Neural cell (in vitro differentiated cells): ENCODE measurements around the gene SKAP1. TPM values are rescaled to one million over a fixed set of nuclear protein-coding genes. Genes with fewer than 3 reads are reported as not detected.

Source experiments
- H2AFZ ChIP-seq: fragments of 200-600, 300-800 bp; sonication (generic), shearing (Covaris generic); 2 replicates; pipeline ENCODE4 v1.6.0; 2014; ENCODE audit warnings: low read depth, mild to moderate bottlenecking, antibody characterized with exemption, low read length, moderate library complexity
- H3F3A ChIP-seq: fragments of 200-600 bp; shearing (Covaris generic); 2 replicates; pipeline ENCODE4 v1.6.1; 2016; ENCODE audit warnings: mild to moderate bottlenecking, moderate library complexity, mixed read lengths, antibody characterized with exemption, low read length; ENCODE audit not compliant: insufficient read depth, poor library complexity, severe bottlenecking
- H3K27ac ChIP-seq: fragments of 200-600, 300-800 bp; sonication (generic), shearing (Covaris generic); 2 replicates; pipeline ENCODE4 v1.5.1; 2014; ENCODE audit warnings: mild to moderate bottlenecking, low read length, moderate library complexity
- H3K27me3 ChIP-seq: fragments of 300-800, 200-600 bp; sonication (generic), shearing (Covaris generic); 2 replicates; pipeline ENCODE4 v1.6.0; 2014; ENCODE audit warnings: mild to moderate bottlenecking, low read depth, low read length, moderate library complexity; ENCODE audit not compliant: insufficient read depth
- H3K36me3 ChIP-seq: fragments of 300-800, 200-600 bp; sonication (generic), shearing (Covaris generic); 2 replicates; pipeline ENCODE4 v1.5.1; 2014; ENCODE audit warnings: mild to moderate bottlenecking, antibody characterized with exemption, low read length, moderate library complexity; ENCODE audit not compliant: insufficient read depth
- H3K4me2 ChIP-seq: fragments of 300-800, 200-600 bp; sonication (generic), shearing (Covaris generic); 2 replicates; pipeline ENCODE4 v1.6.0; 2014; ENCODE audit warnings: mild to moderate bottlenecking, low read length
- H3K4me3 ChIP-seq: fragments of 300-800, 200-600 bp; sonication (generic), shearing (Covaris generic); 2 replicates; pipeline ENCODE4 v1.5.1; 2014; ENCODE audit warnings: mild to moderate bottlenecking, low read length, moderate library complexity
- H3K79me2 ChIP-seq: fragments of 200-600 bp; shearing (Covaris generic); replicated peaks from 2 replicates; pipeline ENCODE4 v1.6.0; 2014; ENCODE audit warnings: mild to moderate bottlenecking, low read length, moderate library complexity; ENCODE audit not compliant: insufficient read depth
- H3K9ac ChIP-seq: fragments of 300-800, 200-600 bp; sonication (generic), shearing (Covaris generic); 2 replicates; pipeline ENCODE4 v1.6.1; 2016; ENCODE audit warnings: mild to moderate bottlenecking, low read length, mixed read lengths
- H3K9me2 ChIP-seq: fragments of 200-600 bp; shearing (Covaris generic); 2 replicates; pipeline ENCODE4 v1.6.1; 2016; ENCODE audit warnings: mild to moderate bottlenecking, low read length, mixed read lengths; ENCODE audit not compliant: insufficient read depth
- H3K9me3 ChIP-seq: fragments of 200-600, 300-800 bp; sonication (generic), shearing (Covaris generic); 2 replicates; pipeline ENCODE4 v1.6.1; 2016; ENCODE audit warnings: mild to moderate bottlenecking, mixed run types, low read length, moderate library complexity, mixed read lengths
- H4K20me1 ChIP-seq: fragments of 200-600 bp; shearing (Covaris generic); 2 replicates; pipeline ENCODE4 v1.6.1; 2016; ENCODE audit warnings: mild to moderate bottlenecking, mixed run types; ENCODE audit not compliant: insufficient read depth
- EP300 ChIP-seq: fragments of 450-650 bp; conservative IDR thresholded peaks from 2 replicates; pipeline ENCODE4 v1.6.1; 2014; ENCODE audit warnings: antibody characterized with exemption, mild to moderate bottlenecking, moderate library complexity; ENCODE audit not compliant: poor library complexity, severe bottlenecking
- EZH2 ChIP-seq: fragments of 200-600, 300-800 bp; shearing (Covaris generic), sonication (generic); IDR thresholded peaks from 2 replicates; pipeline ENCODE4 v1.6.1; 2014; ENCODE audit warnings: antibody characterized with exemption, low read length, borderline replicate concordance, mild to moderate bottlenecking; ENCODE audit not compliant: insufficient read depth, poor library complexity, severe bottlenecking
- MXI1 ChIP-seq: fragments of 450-650 bp; conservative IDR thresholded peaks from 2 replicates; pipeline ENCODE4 v1.6.1; 2014; ENCODE audit warnings: antibody characterized with exemption, mild to moderate bottlenecking; ENCODE audit not compliant: poor library complexity, severe bottlenecking
- POLR2AphosphoS5 ChIP-seq: IDR thresholded peaks from 2 replicates; pipeline ENCODE4 v1.6.1; 2012
- RAD21 ChIP-seq: fragments of 450-650 bp; conservative IDR thresholded peaks from 2 replicates; pipeline ENCODE4 v1.6.1; 2014; ENCODE audit warnings: antibody characterized with exemption, mild to moderate bottlenecking, moderate library complexity
- SMC3 ChIP-seq: fragments of 450-650 bp; conservative IDR thresholded peaks from 2 replicates; pipeline ENCODE4 v1.6.1; 2014; ENCODE audit warnings: antibody characterized with exemption, mild to moderate bottlenecking, moderate library complexity; ENCODE audit not compliant: poor library complexity
- TAF1 ChIP-seq: IDR thresholded peaks from 2 replicates; pipeline ENCODE4 v1.6.1; 2012; ENCODE audit warnings: low read depth
- polyA plus RNA-seq: library from polyadenylated mRNA; depleted of rRNA; stranded (reverse); fragments of >200 nt; gene quantifications from 2 replicates; pipeline ENCODE4 v1.2.3, GENCODE V29; 2014
- TF ChIP-seq, protein P1 (sequence below): fragments of 450-650 bp; IDR thresholded peaks from 2 replicates; pipeline ENCODE4 v1.5.1; 2014; ENCODE audit warnings: antibody characterized with exemption, mild to moderate bottlenecking, moderate library complexity; ENCODE audit not compliant: poor library complexity, severe bottlenecking
- TF ChIP-seq, protein P2 (sequence below): IDR thresholded peaks from 2 replicates; pipeline ENCODE4 v1.6.1; 2012; ENCODE audit warnings: borderline replicate concordance

SKAP1 gene
- polyA plus RNA-seq, 1 donor from 2014 or later, result 0.63 TPM

DNA sequence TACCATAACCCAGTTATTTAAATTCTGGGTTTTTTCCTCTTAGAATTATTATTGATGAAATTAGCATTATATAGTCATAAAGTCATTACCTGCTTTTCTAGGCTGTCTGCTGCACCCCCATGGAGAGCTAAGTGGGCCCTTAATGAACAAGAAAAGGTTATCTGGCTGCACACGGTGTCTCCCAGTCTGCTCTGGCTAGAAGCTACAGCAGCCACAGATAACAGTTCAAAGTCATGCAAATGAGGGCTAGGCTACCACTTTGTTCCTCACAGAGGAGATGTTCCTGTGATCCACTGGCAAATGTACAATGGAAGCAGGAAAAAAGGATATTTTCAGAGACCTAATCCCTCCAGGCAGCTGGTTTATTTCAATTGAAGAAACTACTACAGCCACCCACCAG, 210.4 kb downstream of the SKAP1 start:
- Histone ChIP-seq H3K27ac (no peak overlapping the region), H3K4me3 (no peak overlapping the region), H3K4me2 (no peak overlapping the region), H4K20me1 (no peaks in the 10 kb centered on the region), H3K79me2 (no peaks in the 10 kb centered on the region), H2AFZ (no peak overlapping the region), H3K36me3 (no peaks in the 10 kb centered on the region), H3K27me3 (no peaks in the 10 kb centered on the region), H3K9ac (no peak overlapping the region), H3K9me2 (no peaks in the 10 kb centered on the region), H3F3A (no peaks in the 10 kb centered on the region), H3K9me3 (no peaks in the 10 kb centered on the region)
- TF ChIP-seq EP300 (no peak), RAD21 (no peak), TAF1 (no peak), POLR2AphosphoS5 (no peak), MXI1 (no peak), EZH2 (no peak), SMC3 (no peak)
- TF ChIP-seq, protein P1, sequence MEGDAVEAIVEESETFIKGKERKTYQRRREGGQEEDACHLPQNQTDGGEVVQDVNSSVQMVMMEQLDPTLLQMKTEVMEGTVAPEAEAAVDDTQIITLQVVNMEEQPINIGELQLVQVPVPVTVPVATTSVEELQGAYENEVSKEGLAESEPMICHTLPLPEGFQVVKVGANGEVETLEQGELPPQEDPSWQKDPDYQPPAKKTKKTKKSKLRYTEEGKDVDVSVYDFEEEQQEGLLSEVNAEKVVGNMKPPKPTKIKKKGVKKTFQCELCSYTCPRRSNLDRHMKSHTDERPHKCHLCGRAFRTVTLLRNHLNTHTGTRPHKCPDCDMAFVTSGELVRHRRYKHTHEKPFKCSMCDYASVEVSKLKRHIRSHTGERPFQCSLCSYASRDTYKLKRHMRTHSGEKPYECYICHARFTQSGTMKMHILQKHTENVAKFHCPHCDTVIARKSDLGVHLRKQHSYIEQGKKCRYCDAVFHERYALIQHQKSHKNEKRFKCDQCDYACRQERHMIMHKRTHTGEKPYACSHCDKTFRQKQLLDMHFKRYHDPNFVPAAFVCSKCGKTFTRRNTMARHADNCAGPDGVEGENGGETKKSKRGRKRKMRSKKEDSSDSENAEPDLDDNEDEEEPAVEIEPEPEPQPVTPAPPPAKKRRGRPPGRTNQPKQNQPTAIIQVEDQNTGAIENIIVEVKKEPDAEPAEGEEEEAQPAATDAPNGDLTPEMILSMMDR, result no peak
- TF ChIP-seq, protein P2, sequence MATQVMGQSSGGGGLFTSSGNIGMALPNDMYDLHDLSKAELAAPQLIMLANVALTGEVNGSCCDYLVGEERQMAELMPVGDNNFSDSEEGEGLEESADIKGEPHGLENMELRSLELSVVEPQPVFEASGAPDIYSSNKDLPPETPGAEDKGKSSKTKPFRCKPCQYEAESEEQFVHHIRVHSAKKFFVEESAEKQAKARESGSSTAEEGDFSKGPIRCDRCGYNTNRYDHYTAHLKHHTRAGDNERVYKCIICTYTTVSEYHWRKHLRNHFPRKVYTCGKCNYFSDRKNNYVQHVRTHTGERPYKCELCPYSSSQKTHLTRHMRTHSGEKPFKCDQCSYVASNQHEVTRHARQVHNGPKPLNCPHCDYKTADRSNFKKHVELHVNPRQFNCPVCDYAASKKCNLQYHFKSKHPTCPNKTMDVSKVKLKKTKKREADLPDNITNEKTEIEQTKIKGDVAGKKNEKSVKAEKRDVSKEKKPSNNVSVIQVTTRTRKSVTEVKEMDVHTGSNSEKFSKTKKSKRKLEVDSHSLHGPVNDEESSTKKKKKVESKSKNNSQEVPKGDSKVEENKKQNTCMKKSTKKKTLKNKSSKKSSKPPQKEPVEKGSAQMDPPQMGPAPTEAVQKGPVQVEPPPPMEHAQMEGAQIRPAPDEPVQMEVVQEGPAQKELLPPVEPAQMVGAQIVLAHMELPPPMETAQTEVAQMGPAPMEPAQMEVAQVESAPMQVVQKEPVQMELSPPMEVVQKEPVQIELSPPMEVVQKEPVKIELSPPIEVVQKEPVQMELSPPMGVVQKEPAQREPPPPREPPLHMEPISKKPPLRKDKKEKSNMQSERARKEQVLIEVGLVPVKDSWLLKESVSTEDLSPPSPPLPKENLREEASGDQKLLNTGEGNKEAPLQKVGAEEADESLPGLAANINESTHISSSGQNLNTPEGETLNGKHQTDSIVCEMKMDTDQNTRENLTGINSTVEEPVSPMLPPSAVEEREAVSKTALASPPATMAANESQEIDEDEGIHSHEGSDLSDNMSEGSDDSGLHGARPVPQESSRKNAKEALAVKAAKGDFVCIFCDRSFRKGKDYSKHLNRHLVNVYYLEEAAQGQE, result no peak

DNA sequence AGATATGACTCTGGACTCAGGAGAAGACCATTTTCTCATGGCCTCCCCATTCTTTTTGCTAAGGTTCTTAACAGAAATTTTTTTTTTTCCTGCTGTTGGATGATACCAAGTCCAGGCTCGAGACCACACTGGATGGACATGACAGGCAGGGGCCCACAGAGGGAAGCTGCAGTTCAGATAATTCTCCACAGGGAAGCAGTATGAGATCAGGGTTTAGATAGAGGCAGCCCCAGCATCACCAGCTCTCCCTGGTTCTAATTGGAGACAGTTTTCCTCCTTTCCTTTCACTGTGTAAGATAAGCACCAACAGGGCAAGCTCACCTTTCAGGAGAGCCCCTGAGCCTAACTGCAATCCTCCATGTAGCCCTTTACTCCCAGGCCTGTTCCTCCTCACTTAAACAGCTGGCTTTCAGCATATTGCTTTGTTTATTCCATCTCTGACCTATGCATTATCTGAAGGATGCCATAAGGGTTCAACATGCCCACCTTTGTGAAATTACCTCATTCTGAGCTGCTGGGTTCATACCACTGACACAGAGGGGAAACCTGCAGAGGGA, 214.4 kb downstream of the SKAP1 start:
- no peaks in the 10 kb centered on the region for H3F3A ChIP-seq
- no peaks in the 10 kb centered on the region for H3K9me3 ChIP-seq
- no peaks in the 10 kb centered on the region for H3K9me2 ChIP-seq
- no peak overlapping the region for H2AFZ ChIP-seq
- H3K4me3 ChIP-seq, result no peak overlapping the region
- no peaks in the 10 kb centered on the region for H3K79me2 ChIP-seq
- no peaks in the 10 kb centered on the region for H4K20me1 ChIP-seq
- no peak overlapping the region for H3K27ac ChIP-seq
- no peak overlapping the region for H3K4me2 ChIP-seq
- no peaks in the 10 kb centered on the region for H3K27me3 ChIP-seq
- no peaks in the 10 kb centered on the region for H3K36me3 ChIP-seq
- H3K9ac ChIP-seq, result no peak overlapping the region
- no peak for TF ChIP-seq EP300
- TF ChIP-seq MXI1, result no peak
- TF ChIP-seq, protein P1, result peak; percentile 73
- peak; percentile 76 for TF ChIP-seq SMC3
- TF ChIP-seq, protein P2, result no peak
- no peak for TF ChIP-seq POLR2AphosphoS5
- TF ChIP-seq EZH2, result no peak
- no peak for TF ChIP-seq TAF1
- peak; percentile 78 for TF ChIP-seq RAD21
